ENCODE data around the gene TSN.
"Not testable (repeated sequence)": the region's sequence is repeated elsewhere in the genome, so short reads cannot be mapped to it uniquely, and the experiment has no call there.

GRCh38 chr2:121734544-121734943 lies 20.9 kb upstream of the TSN start:
- not testable (repeated sequence) for TF ChIP-seq CTCF (IDR thresholded peaks at IDR 0.05; ENCODE audit: insufficient read depth, low read depth, low read length); EZH2 (IDR thresholded peaks at IDR 0.05; ENCODE audit: insufficient read depth, low read length)

All from astrocyte (in vitro differentiated cells and primary cell).